GM12878 (cell line): Measurements from ENCODE around the gene RSPH9. TPM values are rescaled to one million over a fixed set of nuclear protein-coding genes. Genes with fewer than 3 reads are reported as not detected.
A peak's percentile ranks its signal among the peaks of the same experiment; 100 is the strongest.
"Not testable (repeated sequence)": the region's sequence is repeated elsewhere in the genome, so short reads cannot be mapped to it uniquely, and the experiment has no call there.

Source experiments
- ATAC-seq: fragments of 200-7000 bp; cut with Tn5 transposase; 3 replicates; pipeline ENCODE4 v1.9.1; 2020; ENCODE audit warnings: mild to moderate bottlenecking, moderate library complexity
- BruUV-seq: library from RNA; stranded (reverse); fragments of 400-500 nt; replicated peaks from 2 replicates; lab custom pipeline; 2021; lab: Mats Ljungman, UMichigan
- CTCF ChIA-PET: fragments of 300-600 bp; sonication (Branson Sonifier 250); formaldehyde crosslinking; extraction: SDS; loops from one replicate; lab custom pipeline; 2021; ENCODE audit warnings: inconsistent platforms; lab: Yijun Ruan, JAX
- POLR2A ChIA-PET: fragments of 350-600 bp; formaldehyde crosslinking; extraction: SDS; loops from one replicate; lab custom pipeline; 2021; ENCODE audit warnings: inconsistent platforms; lab: Charles Lee
- RAD21 ChIA-PET: fragments of 300-600 bp; sonication (Branson Sonifier 250); formaldehyde crosslinking; loops from one replicate; lab custom pipeline; 2023; ENCODE audit warnings: antibody characterized with exemption; ENCODE audit not compliant: unreplicated experiment; lab: Charles Lee
- SMC1A ChIA-PET: fragments of 300-600 bp; sonication (Branson Sonifier 250); formaldehyde crosslinking; loops from one replicate; lab custom pipeline; 2023; ENCODE audit not compliant: unreplicated experiment, uncharacterized antibody; lab: Charles Lee
- DNase-seq: peaks from one replicate; pipeline ENCODE4 v3.0.0-alpha.2; 2011; ENCODE audit warnings: low read depth, low spot score
- FAIRE-seq: peaks from 3 replicates; lab custom pipeline; 2011; peaks lifted over from hg19 to GRCh38; lab: Jason Lieb, UNC
- H2AFZ ChIP-seq: 2 replicates; pipeline ENCODE4 v1.6.0; 2011; ENCODE audit warnings: low read depth, low read length, control low read depth; ENCODE audit not compliant: control insufficient read depth
- H3K27ac ChIP-seq: 2 replicates; pipeline ENCODE4 v1.5.1; 2011; ENCODE audit warnings: control low read depth; ENCODE audit not compliant: control insufficient read depth, insufficient read depth
- H3K27me3 ChIP-seq, 2 experiments: replicated peaks in 1 of 2; 2 replicates each; pipeline versions ENCODE4 v1.6.0 to v1.6.1; 2011; ENCODE audit warnings: low read length in 1 of 2; ENCODE audit not compliant: control insufficient read depth in 2 of 2, insufficient read depth in 2 of 2
- H3K36me3 ChIP-seq, 2 experiments: 2 replicates each; pipeline ENCODE4 v1.5.1; 2011; ENCODE audit warnings: low read length in 1 of 2; ENCODE audit not compliant: control insufficient read depth in 2 of 2, insufficient read depth in 2 of 2
- H3K4me1 ChIP-seq: 2 replicates; pipeline ENCODE4 v1.6.1; 2011; ENCODE audit warnings: mild to moderate bottlenecking, low read length, moderate library complexity, mixed read lengths; ENCODE audit not compliant: control insufficient read depth, insufficient read depth
- H3K4me2 ChIP-seq: 2 replicates; pipeline ENCODE4 v1.6.0; 2011; ENCODE audit warnings: control low read depth; ENCODE audit not compliant: control insufficient read depth, insufficient read depth
- H3K4me3 ChIP-seq: fragments of 200-600 bp; sonication (generic); 2 replicates; pipeline ENCODE4 v1.5.1; 2016
- H3K79me2 ChIP-seq: 2 replicates; pipeline ENCODE4 v1.6.0; 2011; ENCODE audit warnings: low read length; ENCODE audit not compliant: control insufficient read depth, insufficient read depth
- H3K9ac ChIP-seq: 2 replicates; pipeline ENCODE4 v1.8.0; 2011; ENCODE audit warnings: low read length, control low read depth, mixed read lengths; ENCODE audit not compliant: control insufficient read depth, insufficient read depth
- H3K9me3 ChIP-seq: replicated peaks from 3 replicates; pipeline ENCODE4 v1.5.1; 2011; ENCODE audit warnings: mild to moderate bottlenecking, low read length; ENCODE audit not compliant: control insufficient read depth, insufficient read depth
- H4K20me1 ChIP-seq: 2 replicates; pipeline ENCODE4 v1.6.0; 2011; ENCODE audit not compliant: control insufficient read depth, insufficient read depth
- CEBPB ChIP-seq, 2 experiments: fragments of 150-350 bp in 1 of 2; IDR thresholded peaks; 2 replicates each; pipeline ENCODE4 v1.6.1; 2012 to 2014; ENCODE audit warnings: low read depth in 2 of 2, low read length in 2 of 2, borderline replicate concordance in 1 of 2, inconsistent platforms in 1 of 2
- IRF4 ChIP-seq: IDR thresholded peaks from 2 replicates; pipeline ENCODE4 v1.6.1; 2011; ENCODE audit warnings: low read depth, low read length
- JUNB ChIP-seq: IDR thresholded peaks from 2 replicates; pipeline ENCODE4 v1.6.1; 2016; ENCODE audit warnings: antibody characterized with exemption, mild to moderate bottlenecking
- NRF1 ChIP-seq: conservative IDR thresholded peaks from 2 replicates; pipeline ENCODE4 v1.6.1; 2011; ENCODE audit warnings: mild to moderate bottlenecking, low read depth, low read length, improper control_type of control experiment
- PAX5 ChIP-seq: IDR thresholded peaks from 2 replicates; pipeline ENCODE4 v1.6.1; 2011; ENCODE audit warnings: low read depth, low read length, borderline replicate concordance
- POU2F2 ChIP-seq: IDR thresholded peaks from 3 replicates; pipeline ENCODE4 v1.6.1; 2011; ENCODE audit warnings: low read depth, mild to moderate bottlenecking, low read length, borderline replicate concordance
- SRF ChIP-seq, 2 experiments: IDR thresholded peaks; 2 replicates each; pipeline ENCODE4 v1.6.1; 2011; ENCODE audit warnings: low read depth in 2 of 2, low read length in 2 of 2, mild to moderate bottlenecking in 1 of 2, moderate library complexity in 1 of 2
- ZNF622 ChIP-seq: fragments of 450-650 bp; IDR thresholded peaks from 2 replicates; pipeline ENCODE4 v1.6.1; 2017; ENCODE audit warnings: mild to moderate bottlenecking, inconsistent platforms
- WGBS: methylation state at CpG from one replicate; pipeline ENCODE4 v1.1.6; 2016; ENCODE audit warnings: low lambda C conversion rate; ENCODE audit not compliant: insufficient replicate concordance, insufficient coverage; ENCODE audit errors: missing lambda C conversion rate; 5-methylcytosine and 5-hydroxymethylcytosine counted together
- in situ Hi-C: fragments of 300-500 bp; cut with MboI; formaldehyde crosslinking; loops from 9 replicates; pipeline ENCODE4 v1.14.3; 2018; ENCODE audit warnings: mixed read lengths
- intact Hi-C: fragments of 100-400 bp; cut with micrococcal nuclease; formaldehyde crosslinking; loops from one replicate; pipeline ENCODE4 v1.14.2; 2022; ENCODE audit not compliant: unreplicated experiment
- polyA plus RNA-seq, 11 experiments: library from polyadenylated mRNA; depleted of rRNA in 4 of 11; unstranded in 6 of 11; stranded (reverse) in 5 of 11; fragments of >200 nt; fragmentation: Nextera tagmentation in 4 of 11; fragmentation: Illumina TruSeq in 1 of 11; extraction: Ambion mirVana in 4 of 11; extraction: Trizol in 1 of 11; gene quantifications; 1 replicate in 1 of 11; 2 replicates in 10 of 11; pipeline versions ENCODE4 v1.2.1 to v1.2.3, GENCODE V29; 2011 to 2016; ENCODE audit warnings: inconsistent platforms in 2 of 11, missing spikeins in 2 of 11, low read depth in 1 of 11
- total RNA-seq, 4 experiments: library from RNA; depleted of rRNA in 3 of 4; stranded (reverse); fragments of >200 nt in 3 of 4; fragmentation: Illumina TruSeq in 1 of 4; extraction: Trizol in 1 of 4; gene quantifications; 2 replicates each; pipeline versions ENCODE4 v1.2.1 to v1.2.3, GENCODE V29; 2013 to 2021
- TF ChIP-seq, protein P1 (sequence below): fragments of 150-350 bp; IDR thresholded peaks from 2 replicates; pipeline ENCODE4 v1.6.1; 2014; ENCODE audit warnings: mild to moderate bottlenecking, low read depth, low read length
- TF ChIP-seq, protein P2 (sequence below): IDR thresholded peaks from 2 replicates; pipeline ENCODE4 v1.6.1; 2011; ENCODE audit warnings: mild to moderate bottlenecking, low read depth, low read length, moderate library complexity; ENCODE audit not compliant: insufficient replicate concordance
- TF ChIP-seq, protein P3 (sequence below): fragments of 450-650 bp; IDR thresholded peaks from 2 replicates; pipeline ENCODE4 v1.6.1; 2017; ENCODE audit warnings: borderline replicate concordance

Gene RSPH9
- total and polyA plus RNA-seq, 10 of the 15 experiments (the other 5 are each of a cell fraction or from before 2014, with no cell fraction given), result 0.26 to 0.63 (median 0.36) TPM; not detected in 6

DNA sequence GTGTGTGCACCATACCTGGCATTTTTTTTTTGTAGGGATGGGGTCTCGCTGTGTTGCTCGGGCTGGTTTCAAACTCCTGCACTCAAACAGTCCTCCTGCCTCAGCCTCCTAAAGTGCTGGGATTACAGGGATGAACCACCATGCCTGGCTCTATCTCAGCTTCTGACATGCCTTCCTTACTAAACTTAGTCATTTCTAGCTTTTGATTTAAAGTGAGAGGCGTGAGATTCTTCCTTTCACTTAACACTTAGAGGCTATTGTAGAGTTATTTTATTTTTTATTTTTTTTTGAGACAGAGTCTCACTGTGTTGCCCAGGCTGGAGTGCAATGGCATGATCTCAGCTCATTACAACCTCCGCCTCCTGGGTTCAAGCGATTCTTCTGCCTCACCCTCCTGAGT is 18.1 kb downstream of the RSPH9 start:
- ATAC-seq, DNase-seq, in situ Hi-C loops, H3K36me3 ChIP-seq, H3K4me3 ChIP-seq, H3K27me3 ChIP-seq, intact Hi-C loops, H4K20me1 ChIP-seq, H3K9me3 ChIP-seq, H3K9ac ChIP-seq, H2AFZ ChIP-seq, H3K79me2 ChIP-seq, H3K27ac ChIP-seq, FAIRE-seq, BruUV-seq: not testable (repeated sequence)
- H3K4me1 ChIP-seq, result peaks cover 23% of the 10 kb centered on the region
- RAD21 ChIA-PET, result interaction anchor here (0.7 to 2.0 kb wide), 4 partner anchors 52 to 416 kb away, joined by 3 to 5 read pairs (median 3); no protein-coding TSS in a partner anchor
- SMC1A ChIA-PET, result interaction anchor here (0.6 to 1.6 kb wide), 5 partner anchors 27 to 416 kb away, joined by 3 read pairs; no protein-coding TSS in a partner anchor
- TF ChIP-seq JUNB, result peak; percentile 64; the same call in 1 of the 2 replicates
- 0 out of 2 replicates have a peak, but pooled peaks have one; percentile 28 for TF ChIP-seq IRF4
- WGBS, result 76% methylated on average over 5 of the region's 5 CpGs
- POLR2A ChIA-PET, result interaction anchor here (0.9 kb wide), 1 partner anchor 9 kb away, joined by 3 read pairs; no protein-coding TSS in a partner anchor
- CTCF ChIA-PET, result interaction anchor here (1.0 to 6.9 kb wide), 7 partner anchors 25 to 416 kb away, joined by 3 to 85 read pairs (median 4); no protein-coding TSS in a partner anchor
- H3K4me2 ChIP-seq, result 0 out of 2 replicates have a peak overlapping the region, but pooled peaks have one; percentile 30

DNA sequence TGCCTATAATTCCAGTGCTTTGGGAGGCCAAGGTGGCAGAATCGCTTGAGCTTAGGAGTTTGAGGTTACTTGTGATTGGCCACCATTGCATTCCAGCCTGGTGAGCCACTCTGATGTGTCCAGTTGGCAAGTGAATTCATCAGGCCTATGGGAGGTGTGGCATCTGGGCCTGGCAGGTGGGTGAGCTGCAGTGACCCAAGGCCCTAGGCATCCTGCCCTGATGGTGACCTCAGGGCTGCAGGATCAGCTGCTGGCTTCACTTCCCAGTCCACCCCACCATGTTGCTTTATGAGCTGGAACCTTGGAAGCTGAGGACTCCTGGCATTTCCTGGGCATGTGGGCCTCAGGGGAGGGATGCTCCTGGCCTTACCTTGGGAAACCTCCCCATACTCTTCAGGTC is 20.5 kb downstream of the RSPH9 start:
- ATAC-seq (no peak), FAIRE-seq (no peak), DNase-seq (no peak)
- ChIA-PET RAD21 (interaction anchor here (1.1 to 7.8 kb wide), 8 partner anchors 8 to 415 kb away, joined by 3 to 79 read pairs (median 4); no protein-coding TSS in a partner anchor), CTCF (interaction anchor here (0.6 to 7.6 kb wide), 22 partner anchors 9 to 672 kb away, joined by 3 to 85 read pairs (median 6); no protein-coding TSS in a partner anchor), POLR2A (interaction anchor here (0.6 to 2.8 kb wide), 3 partner anchors 29 to 415 kb away, joined by 4 to 10 read pairs (median 4); partner anchors contain the start of gene GTPBP2), SMC1A (interaction anchor here (0.7 to 4.1 kb wide), 7 partner anchors 9 to 414 kb away, joined by 3 to 37 read pairs (median 5); no protein-coding TSS in a partner anchor)
- H3K9me3 ChIP-seq, result peaks cover 5% of the 10 kb centered on the region; the same call in 2 of the 3 replicates
- peaks cover 46% of the 10 kb centered on the region for H3K4me1 ChIP-seq
- peaks cover 0 to 3% of the 10 kb centered on the region in 2 experiments; a peak in 2 of 4 replicates for H3K36me3 ChIP-seq
- in situ Hi-C loops (loop anchor here (5.0 kb wide), 1 partner anchor 412 kb away; no protein-coding TSS in a partner anchor), intact Hi-C loops (loop anchor here (5.0 kb wide), 1 partner anchor 337 kb away; no protein-coding TSS in a partner anchor)
- H3K4me2 ChIP-seq, result no peak overlapping the region
- H3K4me3 ChIP-seq, result no peak overlapping the region
- no peak overlapping the region for H3K9ac ChIP-seq
- no peaks in the 10 kb centered on the region for H4K20me1 ChIP-seq
- 41% methylated on average over 1 of the region's 1 CpG for WGBS
- H3K79me2 ChIP-seq, result no peaks in the 10 kb centered on the region
- no peaks in the 10 kb centered on the region for H3K27me3 ChIP-seq
- H2AFZ ChIP-seq, result no peak overlapping the region
- no TSS peak for BruUV-seq
- no peak overlapping the region for H3K27ac ChIP-seq
- TF ChIP-seq CEBPB (IDR thresholded peaks at IDR 0.05; ENCODE audit: borderline replicate concordance in 1 of 2, low read depth in 2 of 2, low read length in 2 of 2), result no peak
- TF ChIP-seq NRF1, result no peak
- TF ChIP-seq, protein P1, sequence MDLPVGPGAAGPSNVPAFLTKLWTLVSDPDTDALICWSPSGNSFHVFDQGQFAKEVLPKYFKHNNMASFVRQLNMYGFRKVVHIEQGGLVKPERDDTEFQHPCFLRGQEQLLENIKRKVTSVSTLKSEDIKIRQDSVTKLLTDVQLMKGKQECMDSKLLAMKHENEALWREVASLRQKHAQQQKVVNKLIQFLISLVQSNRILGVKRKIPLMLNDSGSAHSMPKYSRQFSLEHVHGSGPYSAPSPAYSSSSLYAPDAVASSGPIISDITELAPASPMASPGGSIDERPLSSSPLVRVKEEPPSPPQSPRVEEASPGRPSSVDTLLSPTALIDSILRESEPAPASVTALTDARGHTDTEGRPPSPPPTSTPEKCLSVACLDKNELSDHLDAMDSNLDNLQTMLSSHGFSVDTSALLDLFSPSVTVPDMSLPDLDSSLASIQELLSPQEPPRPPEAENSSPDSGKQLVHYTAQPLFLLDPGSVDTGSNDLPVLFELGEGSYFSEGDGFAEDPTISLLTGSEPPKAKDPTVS, result no peak
- TF ChIP-seq POU2F2, result no peak
- TF ChIP-seq, protein P2, sequence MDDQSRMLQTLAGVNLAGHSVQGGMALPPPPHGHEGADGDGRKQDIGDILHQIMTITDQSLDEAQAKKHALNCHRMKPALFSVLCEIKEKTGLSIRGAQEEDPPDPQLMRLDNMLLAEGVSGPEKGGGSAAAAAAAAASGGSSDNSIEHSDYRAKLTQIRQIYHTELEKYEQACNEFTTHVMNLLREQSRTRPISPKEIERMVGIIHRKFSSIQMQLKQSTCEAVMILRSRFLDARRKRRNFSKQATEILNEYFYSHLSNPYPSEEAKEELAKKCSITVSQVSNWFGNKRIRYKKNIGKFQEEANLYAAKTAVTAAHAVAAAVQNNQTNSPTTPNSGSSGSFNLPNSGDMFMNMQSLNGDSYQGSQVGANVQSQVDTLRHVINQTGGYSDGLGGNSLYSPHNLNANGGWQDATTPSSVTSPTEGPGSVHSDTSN, result no peak
- TF ChIP-seq ZNF622, result no peak
- no peak for TF ChIP-seq SRF (IDR thresholded peaks at IDR 0.05; ENCODE audit: low read depth in 2 of 2, low read length in 2 of 2)
- no peak for TF ChIP-seq PAX5
- TF ChIP-seq, protein P3, sequence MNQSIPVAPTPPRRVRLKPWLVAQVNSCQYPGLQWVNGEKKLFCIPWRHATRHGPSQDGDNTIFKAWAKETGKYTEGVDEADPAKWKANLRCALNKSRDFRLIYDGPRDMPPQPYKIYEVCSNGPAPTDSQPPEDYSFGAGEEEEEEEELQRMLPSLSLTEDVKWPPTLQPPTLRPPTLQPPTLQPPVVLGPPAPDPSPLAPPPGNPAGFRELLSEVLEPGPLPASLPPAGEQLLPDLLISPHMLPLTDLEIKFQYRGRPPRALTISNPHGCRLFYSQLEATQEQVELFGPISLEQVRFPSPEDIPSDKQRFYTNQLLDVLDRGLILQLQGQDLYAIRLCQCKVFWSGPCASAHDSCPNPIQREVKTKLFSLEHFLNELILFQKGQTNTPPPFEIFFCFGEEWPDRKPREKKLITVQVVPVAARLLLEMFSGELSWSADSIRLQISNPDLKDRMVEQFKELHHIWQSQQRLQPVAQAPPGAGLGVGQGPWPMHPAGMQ, result no peak
